H1 (cell line): Measurements from ENCODE around the gene DLG1. TPM values are rescaled to one million over a fixed set of nuclear protein-coding genes. Genes with fewer than 3 reads are reported as not detected.

Experiments
- CTCF ChIA-PET: fragments of 300-600 bp; sonication (Branson Sonifier 250); formaldehyde crosslinking; loops from one replicate; lab custom pipeline; 2021; ENCODE audit not compliant: partially characterized antibody; lab: Charles Lee
- POLR2A ChIA-PET: fragments of 300-600 bp; sonication (Branson Sonifier 250); formaldehyde crosslinking; loops from one replicate; lab custom pipeline; 2021; ENCODE audit warnings: inconsistent platforms; ENCODE audit not compliant: partially characterized antibody; lab: Charles Lee
- DNase-seq, 2 experiments: peaks; one replicate each; pipeline versions ENCODE4 v3.0.0 to v3.0.0-alpha.2; 2010 to 2022; ENCODE audit warnings: low spot score in 2 of 2, low read depth in 1 of 2, mixed read lengths in 1 of 2
- FAIRE-seq: peaks from 2 replicates; lab custom pipeline; 2011; peaks lifted over from hg19 to GRCh38; lab: Jason Lieb, UNC
- H2AFZ ChIP-seq: 2 replicates; pipeline ENCODE4 v1.8.1; 2012; ENCODE audit warnings: low read length, inconsistent platforms
- H2AK5ac ChIP-seq: 2 replicates; pipeline ENCODE4 v1.6.1; 2013; ENCODE audit warnings: low read depth, low read length
- H2BK120ac ChIP-seq: replicated peaks from 2 replicates; pipeline ENCODE3; 2013; ENCODE audit warnings: low read depth, low read length, inconsistent platforms
- H2BK12ac ChIP-seq: 2 replicates; pipeline ENCODE4 v1.6.1; 2013; ENCODE audit warnings: low read depth, low read length
- H2BK15ac ChIP-seq: 2 replicates; pipeline ENCODE4 v1.6.1; 2013; ENCODE audit warnings: low read length
- H2BK20ac ChIP-seq: 2 replicates; pipeline ENCODE4 v1.6.1; 2013; ENCODE audit warnings: low read length
- H2BK5ac ChIP-seq: 2 replicates; pipeline ENCODE4 v1.6.1; 2013; ENCODE audit warnings: low read depth, low read length
- H3K14ac ChIP-seq: 2 replicates; pipeline ENCODE4 v1.6.1; 2013; ENCODE audit warnings: inconsistent platforms; ENCODE audit not compliant: insufficient read length
- H3K18ac ChIP-seq: 2 replicates; pipeline ENCODE4 v1.6.1; 2013; ENCODE audit warnings: low read length; ENCODE audit errors: extremely low read depth
- H3K23ac ChIP-seq: 2 replicates; pipeline ENCODE4 v1.6.1; 2013; ENCODE audit warnings: inconsistent platforms; ENCODE audit not compliant: insufficient read length
- H3K23me2 ChIP-seq: 2 replicates; pipeline ENCODE4 v1.6.1; 2013; ENCODE audit warnings: low read depth, low read length
- H3K27ac ChIP-seq: 2 replicates; pipeline ENCODE4 v1.6.1; 2011; ENCODE audit warnings: low read depth, low read length, inconsistent platforms
- H3K27me3 ChIP-seq, 4 experiments: replicated peaks in 1 of 4; 1 replicate in 1 of 4; 2 replicates in 3 of 4; pipeline versions ENCODE4 v1.6.1 to v1.8.1; 2011 to 2013; ENCODE audit warnings: low read length in 3 of 4, mild to moderate bottlenecking in 3 of 4, inconsistent platforms in 2 of 4, mixed read lengths in 2 of 4, moderate library complexity in 1 of 4; ENCODE audit not compliant: control insufficient read depth in 3 of 4, insufficient read depth in 3 of 4; ENCODE audit errors: extremely low read depth in 1 of 4
- H3K36me3 ChIP-seq, 4 experiments: 2 replicates each; pipeline versions ENCODE4 v1.6.1 to v1.8.1; 2011 to 2013; ENCODE audit warnings: mild to moderate bottlenecking in 4 of 4, low read length in 3 of 4, moderate library complexity in 2 of 4, control low read depth in 1 of 4, inconsistent platforms in 1 of 4; ENCODE audit not compliant: insufficient read depth in 4 of 4, control insufficient read depth in 2 of 4
- H3K4ac ChIP-seq: replicated peaks from 2 replicates; pipeline ENCODE3; 2013; ENCODE audit warnings: low read length, low read depth, mixed read lengths, inconsistent platforms; ENCODE audit not compliant: insufficient read length
- H3K4me1 ChIP-seq, 4 experiments: replicated peaks in 1 of 4; 1 replicate in 1 of 4; 2 replicates in 3 of 4; pipeline versions ENCODE4 v1.6.1 to v1.8.1; 2011 to 2013; ENCODE audit warnings: low read length in 3 of 4, inconsistent platforms in 2 of 4, mixed read lengths in 1 of 4; ENCODE audit not compliant: insufficient read depth in 4 of 4, control insufficient read depth in 3 of 4
- H3K4me2 ChIP-seq, 2 experiments: 2 replicates each; pipeline versions ENCODE4 v1.6.1 to v1.8.1; 2011 to 2013; ENCODE audit warnings: low read depth in 2 of 2, low read length in 2 of 2, control low read depth in 1 of 2, inconsistent platforms in 1 of 2, mild to moderate bottlenecking in 1 of 2; ENCODE audit not compliant: insufficient read depth in 1 of 2
- H3K4me3 ChIP-seq, 4 experiments: fragments of 200-600, 300-600 bp in 1 of 4; sonication (generic), shearing (Covaris generic), sonication (Bioruptor Twin) in 1 of 4; 2 replicates each; pipeline versions ENCODE4 v1.5.1 to v1.8.1; 2011 to 2016; ENCODE audit warnings: low read length in 4 of 4, low read depth in 3 of 4, control low read depth in 2 of 4, inconsistent platforms in 2 of 4, mild to moderate bottlenecking in 2 of 4, mixed read lengths in 1 of 4, moderate library complexity in 1 of 4; ENCODE audit not compliant: insufficient read depth in 2 of 4; ENCODE audit errors: extremely low read depth in 1 of 4
- H3K56ac ChIP-seq: replicated peaks from 2 replicates; pipeline ENCODE3; 2013; ENCODE audit warnings: low read depth, mild to moderate bottlenecking, mixed read lengths, low read length, inconsistent platforms; ENCODE audit not compliant: insufficient read length
- H3K79me1 ChIP-seq: 2 replicates; pipeline ENCODE4 v1.6.1; 2013; ENCODE audit warnings: low read depth, low read length, control low read depth
- H3K79me2 ChIP-seq, 2 experiments: 2 replicates each; pipeline versions ENCODE4 v1.6.1 to v1.8.1; 2012 to 2013; ENCODE audit warnings: low read length in 2 of 2, mild to moderate bottlenecking in 2 of 2, inconsistent platforms in 1 of 2; ENCODE audit not compliant: insufficient read depth in 2 of 2, control insufficient read depth in 1 of 2
- H3K9ac ChIP-seq, 4 experiments: replicated peaks in 1 of 4; 1 replicate in 1 of 4; 2 replicates in 3 of 4; pipeline versions ENCODE4 v1.6.1 to v1.8.1; 2011 to 2013; ENCODE audit warnings: low read depth in 3 of 4, low read length in 3 of 4, control low read depth in 2 of 4, mild to moderate bottlenecking in 2 of 4, moderate library complexity in 2 of 4, inconsistent platforms in 1 of 4; ENCODE audit errors: extremely low read depth in 1 of 4
- H3K9me3 ChIP-seq, 2 experiments: 2 replicates each; pipeline versions ENCODE4 v1.6.1 to v1.8.1; 2012 to 2013; ENCODE audit warnings: mild to moderate bottlenecking in 2 of 2, moderate library complexity in 2 of 2, control low read depth in 1 of 2, inconsistent platforms in 1 of 2, low read depth in 1 of 2, low read length in 1 of 2, mixed read lengths in 1 of 2; ENCODE audit not compliant: insufficient read depth in 2 of 2
- H4K20me1 ChIP-seq, 2 experiments: replicated peaks in 1 of 2; 2 replicates each; pipeline versions ENCODE3 to v1.8.1; 2011 to 2013; ENCODE audit warnings: inconsistent platforms in 2 of 2, low read length in 2 of 2, mild to moderate bottlenecking in 1 of 2; ENCODE audit not compliant: insufficient read depth in 2 of 2, control insufficient read depth in 1 of 2
- H4K5ac ChIP-seq: 2 replicates; pipeline ENCODE4 v1.6.1; 2013; ENCODE audit warnings: low read length, low read depth, mixed read lengths, inconsistent platforms; ENCODE audit not compliant: insufficient read length
- H4K8ac ChIP-seq: 2 replicates; pipeline ENCODE4 v1.8.0; 2013; ENCODE audit warnings: mild to moderate bottlenecking, moderate library complexity, low read length, inconsistent platforms; ENCODE audit not compliant: insufficient read depth; ENCODE audit errors: extremely low read depth
- H4K91ac ChIP-seq: replicated peaks from 2 replicates; pipeline ENCODE3; 2013; ENCODE audit warnings: low read length, mixed read lengths, inconsistent platforms; ENCODE audit not compliant: insufficient read length
- BCL11A ChIP-seq, 2 experiments: IDR thresholded peaks; one replicate each; pipeline ENCODE4 v1.6.1; 2011; ENCODE audit warnings: low read depth in 2 of 2, low read length in 2 of 2, mild to moderate bottlenecking in 2 of 2
- CBX5 ChIP-seq: fragments of 300-800, 300-1000 bp; sonication (generic); IDR thresholded peaks from 2 replicates; pipeline ENCODE4 v1.7.1; 2016; ENCODE audit warnings: antibody characterized with exemption, low read length, low read depth
- GABPA ChIP-seq: IDR thresholded peaks from 2 replicates; pipeline ENCODE4 v1.6.1; 2011; ENCODE audit warnings: mild to moderate bottlenecking, low read length, moderate library complexity, borderline replicate concordance; ENCODE audit not compliant: insufficient read depth
- HDAC2 ChIP-seq, 2 experiments: fragments of 300-600 bp in 1 of 2; sonication (generic) in 1 of 2; IDR thresholded peaks; 2 replicates each; pipeline ENCODE4 v1.6.1; 2011 to 2012; ENCODE audit warnings: low read depth in 2 of 2, low read length in 2 of 2, mild to moderate bottlenecking in 2 of 2, moderate library complexity in 2 of 2, borderline replicate concordance in 1 of 2, inconsistent platforms in 1 of 2
- JUN ChIP-seq: IDR thresholded peaks from 2 replicates; pipeline ENCODE4 v1.6.1; 2011; ENCODE audit warnings: low read depth, mild to moderate bottlenecking, improper control_type of control experiment, low read length
- JUND ChIP-seq: IDR thresholded peaks from 2 replicates; pipeline ENCODE4 v1.6.1; 2011; ENCODE audit warnings: mild to moderate bottlenecking, improper control_type of control experiment, low read length
- RBBP5 ChIP-seq: IDR thresholded peaks from 2 replicates; pipeline ENCODE4 v1.7.1; 2012; ENCODE audit warnings: low read depth, mild to moderate bottlenecking, inconsistent platforms, low read length, moderate library complexity, borderline replicate concordance
- RNF2 ChIP-seq: fragments of 200-900, 300-1000 bp; sonication (generic); IDR thresholded peaks from 2 replicates; pipeline ENCODE4 v1.7.1; 2016; ENCODE audit warnings: borderline replicate concordance, low read depth, mild to moderate bottlenecking, antibody characterized with exemption, low read length; ENCODE audit not compliant: poor library complexity, severe bottlenecking; ENCODE audit errors: missing control alignments
- SP1 ChIP-seq: IDR thresholded peaks from 2 replicates; pipeline ENCODE4 v1.6.1; 2011; ENCODE audit warnings: low read depth, low read length
- TAF1 ChIP-seq: IDR thresholded peaks from 2 replicates; pipeline ENCODE4 v1.6.1; 2011; ENCODE audit warnings: mild to moderate bottlenecking, low read depth, low read length
- WGBS, 2 experiments: shearing (Covaris generic) in 1 of 2; methylation state at CpG; one replicate each; pipeline versions ENCODE4 v1.1.6 to v1.1.7; 2013 to 2015; ENCODE audit warnings: low lambda C conversion rate in 2 of 2, mixed read lengths in 2 of 2, inconsistent platforms in 1 of 2, low coverage in 1 of 2, missing lambda C conversion rate in 1 of 2; ENCODE audit not compliant: insufficient replicate concordance in 2 of 2, insufficient coverage in 1 of 2, insufficient read length in 1 of 2; ENCODE audit errors: extremely low coverage in 1 of 2, missing lambda C conversion rate in 1 of 2; 5-methylcytosine and 5-hydroxymethylcytosine counted together
- polyA plus RNA-seq, 7 experiments: library from polyadenylated mRNA; depleted of rRNA in 3 of 7; stranded (reverse) in 5 of 7; unstranded in 2 of 7; fragments of >200 nt in 5 of 7; fragments of 200-250 nt in 2 of 7; gene quantifications; 1 replicate in 5 of 7; 2 replicates in 1 of 7; 4 replicates in 1 of 7; pipeline versions ENCODE4 v1.2.1 to v1.2.3, GENCODE V29; 2011 to 2013; ENCODE audit warnings: missing spikeins in 2 of 7, mixed read lengths in 2 of 7
- total RNA-seq: library from RNA; stranded (reverse); fragmentation: NEBNext Ultra II Directional; extraction: Animal tissue kit (Norgen Biotek cat#: 25700); gene quantifications from 2 replicates; pipeline ENCODE4 v1.2.1, GENCODE V29; 2021
- TF ChIP-seq, protein P1 (sequence below): IDR thresholded peaks from 2 replicates; pipeline ENCODE4 v1.6.1; 2011; ENCODE audit warnings: low read length, improper control_type of control experiment
- TF ChIP-seq, protein P2 (sequence below): IDR thresholded peaks from 2 replicates; pipeline ENCODE4 v1.6.1; 2011; ENCODE audit warnings: low read depth, mild to moderate bottlenecking, low read length; ENCODE audit not compliant: insufficient read depth

The DLG1 gene
- total and polyA plus RNA-seq, 2 of the 8 experiments (the other 6 are each of a cell fraction or from before 2014, with no cell fraction given), result 13.4 to 78.8 TPM

DNA sequence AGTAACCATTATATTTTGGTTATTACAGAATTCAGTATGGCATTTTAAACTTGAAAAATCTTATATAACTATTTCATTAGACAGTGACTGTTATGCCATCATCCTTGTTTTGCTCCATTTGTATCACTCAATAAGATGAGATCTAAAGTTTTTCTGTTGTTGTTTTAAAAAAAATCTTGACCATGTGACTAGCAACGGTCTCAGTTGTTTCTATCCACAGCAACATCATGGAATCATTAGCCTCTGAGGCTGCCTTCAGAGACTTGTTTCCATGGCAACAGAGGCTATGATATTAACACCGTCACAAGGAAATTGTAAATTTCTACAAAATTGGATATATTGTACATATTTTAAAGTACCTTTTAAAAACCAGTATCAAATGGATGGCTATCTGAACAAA lies 129.8 kb downstream of the DLG1 start:
- no peaks in the 10 kb centered on the region for H3K36me3 ChIP-seq
- H4K8ac ChIP-seq, result no peak overlapping the region
- no peak overlapping the region for H3K23ac ChIP-seq
- no peak overlapping the region for H3K27ac ChIP-seq
- H2BK5ac ChIP-seq, result no peak overlapping the region
- no peak overlapping the region for H3K4me3 ChIP-seq
- H3K27me3 ChIP-seq, result no peaks in the 10 kb centered on the region
- H3K14ac ChIP-seq, result no peak overlapping the region
- H4K5ac ChIP-seq, result no peak overlapping the region
- H2BK120ac ChIP-seq, result no peak overlapping the region
- H4K91ac ChIP-seq, result no peak overlapping the region
- peaks cover 2 to 5% of the 10 kb centered on the region in 2 experiments for H4K20me1 ChIP-seq
- H3K9me3 ChIP-seq, result no peaks in the 10 kb centered on the region
- ChIA-PET CTCF (interaction anchor here (1.5 kb wide), 1 partner anchor 19 kb away, joined by 4 read pairs; no protein-coding TSS in a partner anchor), POLR2A (no interaction called here)
- no peak overlapping the region for H2AFZ ChIP-seq
- H3K4me2 ChIP-seq, result no peak overlapping the region
- FAIRE-seq, result no peak
- DNase-seq, result no peak
- no peak overlapping the region for H2BK15ac ChIP-seq
- H3K56ac ChIP-seq, result no peak overlapping the region
- H3K4me1 ChIP-seq, result no peaks in the 10 kb centered on the region
- H3K79me2 ChIP-seq, result peaks cover 0 to 42% of the 10 kb centered on the region in 2 experiments; a peak in 3 of 4 replicates
- no peaks in the 10 kb centered on the region for H3K23me2 ChIP-seq
- no peak overlapping the region for H3K18ac ChIP-seq
- H3K9ac ChIP-seq, result no peak overlapping the region
- 84% methylated on average over 2 of the region's 2 CpGs; no CpG with 5 or more reads in 1 of the 2 experiments for WGBS, 2 experiments
- H2AK5ac ChIP-seq, result no peak overlapping the region
- peaks cover 3% of the 10 kb centered on the region; the same call in 1 of the 2 replicates for H3K79me1 ChIP-seq
- H2BK12ac ChIP-seq, result no peak overlapping the region
- H3K4ac ChIP-seq, result no peak overlapping the region
- no peak overlapping the region for H2BK20ac ChIP-seq
- TF ChIP-seq BCL11A (IDR thresholded peaks at IDR 0.05; ENCODE audit: low read depth in 2 of 2, low read length in 2 of 2) (no peak), CBX5 (no peak), SP1 (no peak), TAF1 (no peak), RBBP5 (no peak), JUN (no peak), HDAC2 (IDR thresholded peaks at IDR 0.05; ENCODE audit: borderline replicate concordance in 1 of 2, low read depth in 2 of 2, low read length in 2 of 2) (no peak), RNF2 (no peak), JUND (no peak), GABPA (no peak)
- TF ChIP-seq, protein P1, sequence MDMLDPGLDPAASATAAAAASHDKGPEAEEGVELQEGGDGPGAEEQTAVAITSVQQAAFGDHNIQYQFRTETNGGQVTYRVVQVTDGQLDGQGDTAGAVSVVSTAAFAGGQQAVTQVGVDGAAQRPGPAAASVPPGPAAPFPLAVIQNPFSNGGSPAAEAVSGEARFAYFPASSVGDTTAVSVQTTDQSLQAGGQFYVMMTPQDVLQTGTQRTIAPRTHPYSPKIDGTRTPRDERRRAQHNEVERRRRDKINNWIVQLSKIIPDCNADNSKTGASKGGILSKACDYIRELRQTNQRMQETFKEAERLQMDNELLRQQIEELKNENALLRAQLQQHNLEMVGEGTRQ, result no peak
- TF ChIP-seq, protein P2, sequence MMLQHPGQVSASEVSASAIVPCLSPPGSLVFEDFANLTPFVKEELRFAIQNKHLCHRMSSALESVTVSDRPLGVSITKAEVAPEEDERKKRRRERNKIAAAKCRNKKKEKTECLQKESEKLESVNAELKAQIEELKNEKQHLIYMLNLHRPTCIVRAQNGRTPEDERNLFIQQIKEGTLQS, result no peak
